T-helper 1 cell treated with Interleukin-12 subunit alpha and Interleukin-12 subunit beta and Interleukin-4 antibody, amounts not matched to agents 30 ng/mL and 1 ng/mL, for 36 hours (primary cell): Measurements from ENCODE around the gene MROH7. TPM values are rescaled to one million over a fixed set of nuclear protein-coding genes. Genes with fewer than 3 reads are reported as not detected.

Source experiments
- total RNA-seq: library from RNA; stranded (reverse); gene quantifications from 2 replicates; pipeline ENCODE4 v1.2.3, GENCODE V29; 2022

Gene MROH7
- total RNA-seq, 1 donor from 2014 or later, result 0.39 TPM

Other genes with a start within 250 kb of the MROH7 start
- gene SSBP3, start 235.4 kb upstream of the MROH7 start, total RNA-seq, result 140 and 143 TPM in 2 replicates
- gene ACOT11, start 93.6 kb upstream of the MROH7 start, total RNA-seq, result 1.6 and 1.8 TPM in 2 replicates
- not detected in 2 replicates for gene FAM151A, start 18.3 kb upstream of the MROH7 start, total RNA-seq
- 24.0 and 27.1 TPM in 2 replicates for gene TTC4, start 74.1 kb downstream of the MROH7 start, total RNA-seq
- 5.0 and 5.6 TPM in 2 replicates for gene PARS2, start 122.7 kb downstream of the MROH7 start, total RNA-seq
- gene TTC22, start 159.5 kb downstream of the MROH7 start, total RNA-seq, result 10.2 and 11.0 TPM in 2 replicates
- gene DHCR24, start 245.4 kb downstream of the MROH7 start, total RNA-seq, result 130 and 139 TPM in 2 replicates